ENCODE data around the gene CFAP57.
"Not testable (repeated sequence)": the region's sequence is repeated elsewhere in the genome, so short reads cannot be mapped to it uniquely, and the experiment has no call there.

Gene CFAP57

DNA sequence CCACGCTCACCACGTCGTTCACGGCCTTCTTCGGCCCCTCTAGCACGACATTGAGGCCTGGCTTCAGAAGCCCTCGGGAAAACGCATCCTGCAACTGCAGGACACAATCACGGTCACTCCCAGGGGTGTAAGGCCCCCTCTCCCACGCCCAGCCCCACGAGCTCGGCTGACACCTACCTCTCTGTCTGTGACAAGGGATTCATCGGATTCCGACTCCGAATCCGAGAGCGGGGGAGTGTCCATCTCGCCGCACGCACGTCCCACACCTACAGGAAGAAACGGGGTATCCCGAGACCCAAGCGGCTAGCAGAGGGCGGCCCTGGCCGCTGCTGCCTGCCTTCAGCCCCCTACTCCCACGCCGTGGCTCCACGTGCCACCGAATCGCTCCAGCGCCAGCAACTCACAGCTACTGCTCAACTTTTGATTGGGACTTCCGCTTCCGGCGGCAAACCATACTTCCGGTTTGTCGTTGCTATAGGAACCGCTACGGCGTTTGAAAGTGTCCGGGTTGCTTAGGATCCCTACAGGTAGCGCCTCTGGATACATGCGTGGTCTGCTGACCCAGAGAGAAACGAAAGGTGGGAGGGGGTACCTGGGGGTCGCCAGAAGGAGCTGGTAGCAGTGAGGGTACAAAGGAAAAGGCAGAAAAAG lies at the start of gene CFAP57, which contains the start of gene EBNA1BP2:
Gene CFAP57 (plus strand): TSS at position 455 of the 651 bp plus-strand sequence. CDS start 424 bp downstream, outside the sequence.
Gene EBNA1BP2 (minus strand): TSS at position 415 of the 651 bp plus-strand sequence. CDS start 172 bp downstream, at position 243.
- in situ Hi-C loops (cut with HindIII; ENCODE audit: low sequenced_read_pairs): no loop called here

DNA sequence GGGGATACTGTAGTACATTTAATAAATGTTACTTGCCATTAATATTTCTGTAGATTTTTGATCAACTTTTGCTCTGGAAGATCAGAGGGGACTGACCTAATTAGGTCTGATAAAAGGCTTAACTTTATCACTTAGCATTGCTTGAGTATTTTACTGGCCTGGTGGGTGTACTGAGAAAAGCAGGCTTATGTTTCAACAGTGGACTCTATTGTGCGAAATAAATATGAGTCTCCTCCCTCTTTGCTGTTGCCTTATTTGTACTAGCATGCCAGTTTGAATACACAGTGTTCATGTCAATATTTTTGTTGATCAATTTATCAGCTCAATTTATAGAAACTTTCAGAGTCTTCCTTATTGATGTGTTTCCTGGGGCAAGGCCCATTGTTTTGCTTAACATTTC lies 49.1 kb upstream of the CFAP57 start:
- in situ Hi-C loops (cut with HindIII; ENCODE audit: low sequenced_read_pairs): no loop called here

DNA sequence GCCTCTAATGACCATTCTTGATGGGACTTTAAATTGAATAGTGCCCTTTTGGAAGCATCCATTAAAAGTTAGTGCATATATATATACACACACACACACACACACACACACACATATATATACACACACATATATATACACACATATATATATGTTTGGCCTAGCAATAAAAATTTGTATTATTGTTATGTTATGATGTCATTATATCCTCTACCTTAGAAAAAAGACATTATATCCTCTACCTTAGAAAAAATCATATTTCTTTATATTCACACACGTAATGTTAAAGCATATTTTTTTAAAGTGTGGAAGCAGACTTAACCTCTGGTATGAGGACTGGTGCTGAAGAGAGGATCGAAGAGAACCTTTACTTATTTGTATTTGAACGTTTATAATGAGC lies 43.3 kb upstream of the CFAP57 start:
- in situ Hi-C loops (cut with HindIII; ENCODE audit: low sequenced_read_pairs): no loop called here

DNA sequence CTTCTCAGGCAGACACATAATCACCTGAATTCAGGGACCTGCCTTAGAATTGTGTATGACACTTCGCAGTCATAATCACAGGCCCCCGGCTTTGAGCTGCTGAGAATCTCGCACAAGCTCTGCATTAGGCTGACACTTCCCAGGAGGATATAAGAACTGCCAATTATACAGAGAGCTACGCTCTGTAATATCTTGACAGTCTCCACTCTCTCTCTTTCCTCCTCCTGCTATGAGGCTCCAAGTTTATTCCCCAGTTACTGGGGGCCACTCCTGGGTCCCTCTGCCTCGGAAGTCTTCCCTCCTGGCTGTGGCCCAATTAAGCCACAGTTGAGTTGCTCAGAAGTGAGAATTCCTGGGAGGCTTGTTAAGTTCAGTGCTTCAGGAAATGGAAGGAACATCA lies 42.7 kb upstream of the CFAP57 start:
- in situ Hi-C loops (cut with HindIII; ENCODE audit: low sequenced_read_pairs): no loop called here

DNA sequence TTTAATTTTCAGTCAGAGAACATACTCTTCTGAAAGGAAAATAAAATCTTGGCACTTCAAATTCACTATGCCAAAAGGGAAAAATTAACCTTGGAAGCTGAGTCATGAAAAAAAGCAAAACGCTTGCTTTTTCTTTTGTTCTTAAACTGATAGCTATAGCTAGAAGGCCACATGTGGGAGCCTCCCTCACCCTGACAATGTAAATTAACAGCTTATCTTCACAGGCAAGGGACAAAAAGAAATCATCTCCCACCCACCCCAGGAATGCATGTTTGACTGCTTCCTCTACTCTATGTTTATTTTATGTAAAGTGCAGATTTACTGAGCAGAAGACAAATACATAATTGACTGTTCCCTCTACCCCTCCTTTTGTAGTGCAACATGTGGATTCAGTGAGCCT lies 38.1 kb upstream of the CFAP57 start:
- in situ Hi-C loops (cut with HindIII; ENCODE audit: low sequenced_read_pairs): no loop called here

DNA sequence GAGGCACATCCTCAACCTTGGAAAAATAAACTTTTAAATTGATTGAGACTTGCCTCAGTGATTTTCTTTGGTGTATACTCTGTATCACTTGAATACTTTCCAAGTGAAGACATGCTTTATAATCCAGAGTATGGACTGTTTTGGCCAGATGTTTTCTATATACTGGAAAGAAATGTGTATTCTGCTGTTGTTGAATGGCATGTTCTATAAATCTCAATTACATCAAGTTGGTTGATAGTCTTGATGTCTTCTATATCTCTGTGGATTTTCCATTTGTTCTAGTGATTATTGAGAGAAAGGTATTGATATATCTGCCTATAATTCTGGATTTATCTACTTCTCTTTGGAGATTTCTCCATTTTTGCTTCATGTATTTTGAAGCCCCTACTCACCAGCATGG lies 37.5 kb upstream of the CFAP57 start:
- in situ Hi-C loops (cut with HindIII; ENCODE audit: low sequenced_read_pairs): no loop called here

DNA sequence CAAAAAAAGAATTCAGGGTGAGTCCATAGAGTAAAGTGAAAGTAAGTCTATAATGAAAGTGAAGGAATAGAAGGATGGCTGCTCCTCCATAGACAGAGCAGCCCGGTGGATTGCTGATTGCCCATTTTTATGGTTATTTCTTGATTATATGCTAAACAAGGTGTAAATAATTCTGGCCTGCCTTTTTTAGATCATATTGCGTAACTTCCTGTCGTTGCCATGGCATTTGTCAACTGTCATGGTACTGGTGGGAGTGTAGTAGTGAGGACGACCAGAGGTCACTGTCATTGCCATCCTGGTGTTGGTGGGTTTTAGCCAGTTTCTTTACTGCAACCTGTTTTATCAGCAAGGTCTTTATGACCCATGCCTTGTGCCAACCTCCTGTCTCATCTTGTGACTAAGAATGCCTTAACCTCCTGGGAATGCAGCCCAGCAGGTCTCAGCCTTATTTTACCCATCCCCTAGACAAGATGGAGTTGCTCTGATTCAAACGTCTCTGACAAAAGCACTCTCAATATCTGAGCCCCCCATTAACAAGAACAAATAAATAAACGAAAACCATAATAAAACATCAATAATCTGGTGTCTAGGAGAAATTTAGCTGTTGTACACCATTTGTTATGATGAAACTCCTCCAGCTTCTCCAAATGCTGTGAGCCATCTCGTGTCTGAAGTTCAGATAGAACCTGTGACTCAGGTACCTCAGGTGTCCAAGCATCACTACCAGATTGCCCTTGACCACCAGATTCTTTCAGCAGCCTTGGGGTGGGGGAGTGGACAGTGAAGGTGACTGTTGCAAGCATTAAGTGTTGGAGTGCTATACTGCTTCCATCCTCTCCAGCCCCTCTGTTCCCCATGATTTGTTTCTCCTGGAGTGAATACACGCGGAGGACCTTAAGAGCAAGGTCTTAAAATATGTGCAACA lies 36.0 kb upstream of the CFAP57 start:
- in situ Hi-C loops (cut with HindIII; ENCODE audit: low sequenced_read_pairs): no loop called here

DNA sequence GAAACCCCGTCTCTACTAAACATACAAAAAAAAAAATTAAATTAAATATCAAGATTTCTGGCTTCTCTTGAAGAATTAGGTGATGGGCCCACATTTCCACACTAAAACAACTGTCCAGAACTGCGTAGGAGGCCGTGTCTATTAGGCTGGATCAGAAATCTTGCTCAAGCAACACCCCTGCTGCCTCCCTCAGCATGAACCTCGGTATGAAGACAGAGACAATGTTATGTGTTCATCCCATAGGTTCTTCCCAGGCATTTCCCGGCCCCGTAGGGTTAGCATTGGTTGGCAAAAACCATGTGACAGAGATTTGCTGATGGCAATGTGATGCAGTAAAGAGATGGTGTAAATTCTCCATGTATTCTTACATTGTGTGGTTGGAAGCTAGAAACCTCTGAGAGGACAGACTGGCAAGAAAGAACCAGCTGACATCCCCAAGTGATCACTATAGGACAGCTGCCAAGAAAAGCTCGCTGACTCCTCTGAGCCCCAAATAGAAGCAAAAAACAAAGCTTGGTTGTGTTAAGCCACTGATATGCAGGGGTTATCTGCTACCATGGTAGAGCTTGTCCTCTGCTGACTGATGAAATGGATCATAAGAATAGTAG lies 34.6 kb upstream of the CFAP57 start:
- in situ Hi-C loops (cut with HindIII; ENCODE audit: low sequenced_read_pairs): no loop called here

DNA sequence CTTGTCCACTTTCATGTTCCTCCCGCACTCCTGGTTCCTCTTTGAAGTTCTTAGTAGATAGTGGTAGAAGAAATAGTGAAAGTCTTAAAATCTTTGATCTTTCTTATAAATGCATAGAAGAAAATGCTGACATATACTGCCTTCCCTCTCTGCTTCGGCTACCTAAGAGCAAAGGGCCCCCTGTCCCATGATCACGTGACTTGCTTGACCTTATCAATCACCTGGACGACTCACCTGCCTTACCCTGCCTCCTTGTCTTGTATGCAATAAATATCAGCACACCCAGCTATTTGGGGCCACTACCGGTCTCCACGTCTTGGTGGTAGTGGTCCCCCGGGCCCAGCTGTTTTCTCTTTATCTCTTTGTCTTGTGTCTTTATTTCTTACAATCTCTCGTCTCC lies 32.8 kb upstream of the CFAP57 start:
- in situ Hi-C loops (cut with HindIII; ENCODE audit: low sequenced_read_pairs): not testable (repeated sequence)

DNA sequence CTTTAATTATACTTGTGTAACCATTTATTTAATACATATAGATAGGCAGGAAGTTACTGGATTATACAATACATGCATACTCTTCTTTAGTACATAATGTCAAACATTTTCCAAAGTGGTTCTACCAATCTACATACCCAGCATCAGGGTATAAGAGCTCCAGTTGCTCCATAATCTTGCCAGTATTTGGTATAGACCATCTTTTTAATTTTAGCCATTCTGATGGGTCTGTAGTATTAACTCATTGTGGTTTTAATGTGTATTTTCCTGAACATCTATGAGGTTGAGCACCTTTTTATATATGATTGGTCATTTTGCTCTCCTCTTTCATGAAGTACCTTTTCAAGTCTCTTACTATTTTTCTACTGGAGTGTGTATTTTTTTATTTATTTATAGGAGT lies 32.1 kb upstream of the CFAP57 start:
- in situ Hi-C loops (cut with HindIII; ENCODE audit: low sequenced_read_pairs): no loop called here

DNA sequence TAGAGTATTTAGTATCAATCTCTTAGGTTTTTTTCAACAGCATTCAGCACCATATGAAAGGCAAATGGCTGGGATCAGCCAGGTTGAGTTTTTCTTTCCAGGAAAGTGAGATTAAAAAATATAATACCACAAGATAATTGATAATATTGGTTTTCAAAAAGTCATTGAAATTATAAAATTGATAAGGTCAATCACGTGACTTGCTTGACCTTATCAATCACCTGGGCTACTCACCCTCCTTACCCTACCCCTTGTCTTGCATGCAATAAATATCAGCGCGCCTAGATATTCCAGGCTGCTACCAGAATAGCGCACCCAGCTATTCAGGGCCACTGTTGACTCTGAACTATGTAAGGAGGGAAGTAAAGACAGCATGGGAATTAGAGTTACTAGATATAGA lies 31.5 kb upstream of the CFAP57 start:
- in situ Hi-C loops (cut with HindIII; ENCODE audit: low sequenced_read_pairs): no loop called here

DNA sequence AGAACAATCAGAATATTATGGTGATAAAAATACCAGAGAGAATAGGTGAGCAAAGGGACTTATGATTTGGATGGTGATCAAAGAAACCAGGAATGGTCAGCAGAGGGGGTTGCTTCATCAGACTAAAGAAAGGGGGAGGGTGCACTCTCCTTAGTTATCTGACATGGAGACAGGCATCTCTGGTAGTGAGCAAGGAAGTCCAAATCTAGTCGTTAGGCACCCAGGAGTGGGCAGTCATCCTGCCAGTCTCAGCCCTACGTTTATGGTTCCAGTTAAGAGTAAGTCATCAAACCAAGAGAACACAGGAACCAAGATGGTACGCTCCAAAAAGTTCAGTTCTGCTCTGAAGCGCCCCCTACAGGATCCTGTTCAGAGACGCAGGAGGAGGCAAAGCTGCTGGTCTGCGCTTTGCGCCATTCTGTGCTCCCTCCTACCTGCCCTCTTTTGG lies 28.7 kb upstream of the CFAP57 start:
- in situ Hi-C loops (cut with HindIII; ENCODE audit: low sequenced_read_pairs): no loop called here

DNA sequence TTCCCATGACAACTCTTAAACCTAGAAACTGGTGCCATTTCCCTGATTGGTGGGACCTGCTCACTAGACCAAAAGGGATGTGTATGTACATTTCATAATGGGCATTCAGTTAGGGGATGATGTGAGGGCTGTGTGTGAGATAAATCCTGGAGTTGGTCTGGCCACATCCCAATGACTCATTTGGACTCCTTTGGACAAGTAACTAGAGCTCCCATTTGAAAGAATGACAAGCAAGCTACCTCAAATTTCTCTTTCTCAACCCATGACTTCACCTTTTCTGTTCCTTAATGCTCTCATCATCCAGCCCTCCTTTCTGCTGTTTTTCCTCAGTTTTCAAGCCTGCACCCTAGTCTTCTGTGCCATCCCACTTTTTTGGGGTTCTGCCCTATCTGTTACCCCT lies 27.9 kb upstream of the CFAP57 start:
- in situ Hi-C loops (cut with HindIII; ENCODE audit: low sequenced_read_pairs): no loop called here

DNA sequence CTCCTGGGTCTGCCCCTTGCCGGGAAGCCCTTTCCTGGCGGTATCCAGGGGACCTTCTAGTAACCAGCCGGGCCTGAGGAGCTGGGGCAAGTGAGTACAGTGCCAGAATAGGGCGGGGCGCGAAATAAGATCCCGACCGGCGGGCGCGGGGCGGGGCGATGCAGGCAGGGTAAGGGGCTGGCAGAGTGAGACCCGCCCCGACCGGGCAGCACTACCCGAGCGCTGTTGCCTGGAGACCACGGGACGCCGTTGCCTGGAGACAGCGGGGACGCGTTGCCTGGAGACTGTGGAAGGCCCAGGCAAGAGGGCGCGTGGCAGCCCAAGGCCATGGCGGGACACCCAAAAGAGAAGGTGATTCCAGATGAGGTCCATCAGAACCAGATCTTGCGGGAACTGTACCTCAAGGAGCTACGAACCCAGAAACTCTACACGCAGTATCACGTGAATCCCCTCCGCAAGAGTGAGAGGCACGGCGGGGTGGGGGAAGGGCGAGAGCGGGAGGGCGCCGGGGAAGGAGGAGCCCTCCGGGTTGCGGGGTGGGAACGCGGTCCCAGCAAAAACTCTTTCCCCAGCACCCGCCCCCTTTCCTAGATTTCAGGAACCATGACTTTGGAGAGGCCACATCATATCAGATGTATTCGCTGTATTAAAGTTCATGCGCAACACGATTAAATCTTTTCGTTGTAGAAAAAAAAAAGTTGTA lies 24.4 kb upstream of the CFAP57 start:
- in situ Hi-C loops (cut with HindIII; ENCODE audit: low sequenced_read_pairs): no loop called here

DNA sequence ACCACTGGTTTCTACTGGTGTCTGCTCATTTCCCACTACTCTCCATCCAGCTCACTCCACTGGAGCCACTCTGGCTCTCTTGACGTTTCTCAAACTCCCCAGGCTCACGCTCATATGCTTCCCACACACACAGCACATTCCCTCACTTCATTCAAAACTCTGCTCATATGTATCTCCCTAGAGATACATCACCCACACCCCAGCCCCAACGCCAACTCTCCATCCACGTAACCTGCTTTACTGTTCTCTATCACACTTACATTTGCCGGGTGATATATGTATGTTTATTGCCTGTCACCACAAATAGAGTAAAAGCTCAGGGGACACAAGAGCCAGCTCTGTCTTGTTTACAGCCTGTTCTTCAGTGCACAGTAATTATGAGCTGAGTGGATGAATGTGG lies 22.2 kb upstream of the CFAP57 start:
- in situ Hi-C loops (cut with HindIII; ENCODE audit: low sequenced_read_pairs): no loop called here

DNA sequence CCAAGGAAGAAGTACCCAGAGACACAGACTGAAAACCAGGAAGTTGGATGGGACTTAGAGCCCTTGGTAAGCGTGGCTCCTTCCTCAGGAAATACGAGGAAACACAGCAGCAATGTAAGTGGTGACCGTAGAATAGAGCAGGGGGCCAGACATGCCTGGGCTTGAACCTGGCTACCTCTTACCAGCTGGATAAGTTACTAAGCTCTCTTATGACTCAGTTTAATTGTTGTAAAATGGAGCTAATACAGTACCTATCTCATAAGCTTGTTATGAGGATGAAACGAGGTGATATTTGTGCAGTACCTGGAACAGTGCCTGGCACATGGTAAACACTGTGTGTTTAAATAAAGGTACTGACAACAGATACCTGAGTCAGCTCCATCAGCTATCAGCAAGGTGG lies 19.3 kb upstream of the CFAP57 start:
- in situ Hi-C loops (cut with HindIII; ENCODE audit: low sequenced_read_pairs): no loop called here

DNA sequence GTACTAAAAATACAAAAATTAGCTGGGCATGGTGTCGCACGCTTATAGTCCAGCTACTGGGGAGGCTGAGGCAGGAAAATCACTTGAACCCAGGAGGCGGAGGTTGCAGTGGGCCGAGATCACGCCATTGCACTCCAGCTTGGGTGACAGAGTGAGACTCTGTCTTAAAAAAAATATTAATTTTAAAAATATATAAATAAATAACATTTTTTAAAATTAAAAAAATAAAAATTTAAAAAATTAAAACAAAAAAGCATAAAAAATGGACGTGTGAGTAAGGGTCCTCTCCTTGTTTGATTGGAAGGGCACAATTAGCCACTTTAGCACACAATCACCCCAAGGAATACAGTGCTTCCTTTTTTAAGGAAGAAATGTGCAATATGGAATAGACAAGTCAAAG lies 18.7 kb upstream of the CFAP57 start:
- in situ Hi-C loops (cut with HindIII; ENCODE audit: low sequenced_read_pairs): no loop called here

DNA sequence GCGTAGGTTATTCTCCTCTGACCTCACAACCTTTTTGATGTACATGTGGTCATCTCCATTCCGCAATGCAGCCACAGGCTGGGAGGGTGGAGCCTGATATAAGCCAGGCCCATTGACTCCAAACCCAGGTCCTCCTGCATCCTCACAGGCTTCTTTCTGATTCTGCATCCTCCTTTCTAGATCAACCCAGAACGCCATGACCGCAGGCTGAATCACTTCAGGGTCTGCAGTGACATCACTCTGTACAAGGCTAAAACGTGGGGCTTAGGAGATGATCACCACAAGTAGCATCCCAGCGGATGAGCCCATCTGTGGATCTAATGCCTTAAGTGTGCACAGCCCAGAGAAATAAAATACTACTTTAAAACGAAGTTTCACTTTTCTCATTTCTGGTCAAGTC lies 16.1 kb upstream of the CFAP57 start:
- in situ Hi-C loops (cut with HindIII; ENCODE audit: low sequenced_read_pairs): no loop called here

DNA sequence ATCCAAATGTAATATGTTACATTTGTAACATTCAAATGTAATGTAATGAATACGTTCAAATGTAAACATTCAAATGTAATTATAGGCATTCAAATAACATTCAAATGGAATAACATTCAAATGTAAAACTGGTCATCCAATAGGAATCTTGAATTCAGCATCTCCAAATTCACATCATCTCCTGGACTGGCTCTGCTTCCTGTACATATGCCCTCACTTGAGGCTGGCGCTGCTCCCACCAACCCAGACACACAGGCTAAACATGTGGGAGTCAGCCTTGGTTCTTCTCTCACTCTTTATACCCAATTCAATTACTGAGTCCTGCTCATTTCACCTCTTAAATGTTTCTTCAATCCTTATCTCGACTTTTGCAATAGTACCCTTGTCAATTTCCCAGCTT lies 7.0 kb upstream of the CFAP57 start:
- in situ Hi-C loops (cut with HindIII; ENCODE audit: low sequenced_read_pairs): no loop called here

DNA sequence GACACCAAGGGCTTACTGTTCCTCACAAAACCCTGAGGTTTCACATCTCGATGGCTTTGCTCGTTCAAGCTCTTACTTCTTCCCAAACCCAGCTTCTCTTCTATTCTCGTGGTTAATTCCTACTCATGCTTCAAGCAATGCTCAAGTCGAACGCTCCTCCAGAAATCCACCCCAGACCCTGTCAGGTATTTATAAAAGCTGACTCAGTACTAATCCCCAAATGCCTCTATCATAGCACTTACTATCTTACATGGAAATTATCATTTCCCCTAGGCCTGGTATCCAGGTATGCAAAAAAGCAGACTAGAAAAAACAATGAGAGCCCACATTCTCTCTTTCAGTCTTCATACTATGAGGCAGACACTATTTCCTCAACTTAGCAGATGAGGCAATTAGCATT lies 6.4 kb upstream of the CFAP57 start:
- in situ Hi-C loops (cut with HindIII; ENCODE audit: low sequenced_read_pairs): no loop called here

DNA sequence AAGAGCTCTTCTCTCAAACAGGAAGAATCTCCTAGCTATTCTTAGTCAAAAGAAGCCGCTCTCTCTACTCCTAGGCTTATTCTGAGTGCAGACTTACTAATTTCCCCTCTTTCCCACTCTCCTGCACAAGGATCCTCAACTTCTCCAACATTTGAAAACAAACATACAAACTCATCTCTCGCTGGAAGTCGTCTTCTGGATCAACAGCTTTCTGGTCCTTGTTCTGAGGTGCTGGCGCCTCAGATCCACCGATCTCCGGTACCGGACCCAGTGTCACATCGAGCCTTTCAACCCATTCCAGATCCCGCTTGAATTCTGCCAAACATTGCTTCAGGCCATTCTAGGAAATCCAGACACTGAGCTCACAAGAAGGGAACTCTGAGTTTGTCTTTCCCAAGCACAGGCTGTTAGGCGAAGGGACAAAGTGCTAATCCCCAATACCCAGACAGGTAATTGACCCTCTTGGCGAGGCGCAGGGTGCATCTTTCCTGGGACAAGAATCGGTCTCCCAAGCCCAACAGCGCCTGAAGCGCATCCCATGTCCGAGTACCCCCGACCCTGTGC lies 736 bp upstream of the CFAP57 start:
- in situ Hi-C loops (cut with HindIII; ENCODE audit: low sequenced_read_pairs): no loop called here
